ENCODE data around the gene IFIH1. TPM values are rescaled to one million over a fixed set of nuclear protein-coding genes. Genes with fewer than 3 reads are reported as not detected.

Gene IFIH1
- total RNA-seq, 1 donor from 2014 or later: 10.7 TPM

Other genes with a start within 250 kb of the IFIH1 start
- gene DPP4, start 244.5 kb downstream of the IFIH1 start, total RNA-seq: 7.2 to 8.2 TPM (median 7.6 TPM) in 3 replicates
- 0.29 to 0.36 TPM in 2 of 3 replicates, not detected in the other for gene GCG, start 166.4 kb downstream of the IFIH1 start, total RNA-seq
- gene FAP, start 75.2 kb downstream of the IFIH1 start, total RNA-seq: 47.1 to 59.6 TPM (median 50.5 TPM) in 3 replicates
- gene GCA, start 25.4 kb upstream of the IFIH1 start, total RNA-seq: 39.8 to 41.5 TPM (median 40.5 TPM) in 3 replicates

All from mesothelial cell of epicardium (in vitro differentiated cells).